ENCODE measurements around the gene TXLNG.
A peak's percentile ranks its signal among the peaks of the same experiment; 100 is the strongest.

The TXLNG gene

GRCh38 chrX:16770970-16771482, 15.2 kb upstream of the TXLNG start (continued):
- no peak for TF ChIP-seq ZSCAN5A (tag by site-specific recombination; IDR thresholded peaks at IDR 0.05)
- peak; percentile 94 for TF ChIP-seq ZNF121 (tag by site-specific recombination; IDR thresholded peaks at IDR 0.05)
- TF ChIP-seq PRDM10 (tag by site-specific recombination; IDR thresholded peaks at IDR 0.05): no peak
- no peak for TF ChIP-seq YY1 (tag by site-specific recombination; IDR thresholded peaks at IDR 0.05)
- TF ChIP-seq GLI4 (tag by site-specific recombination; IDR thresholded peaks at IDR 0.05): no peak

GRCh38 chrX:16771483-16772398, 14.5 kb upstream of the TXLNG start:
- ChIA-PET POLR2A (interaction anchor here (0.5 to 2.6 kb wide), 24 partner anchors 9 to 1775 kb away, joined by 3 to 42 read pairs (median 4); partner anchors contain the start of genes AP1S2, CTPS2, SYAP1 and TXLNG), CTCF (interaction anchor here (0.6 to 0.8 kb wide), 3 partner anchors 16 to 275 kb away, joined by 3 to 5 read pairs (median 4); no protein-coding TSS in a partner anchor)
- Histone ChIP-seq H3K9me3 (ENCODE audit: control insufficient read depth, insufficient read depth, low read depth, low read length) (no peaks in the 10 kb centered on the region), H3K36me3 (ENCODE audit: control insufficient read depth in 2 of 2, insufficient read depth in 1 of 2, low read length in 2 of 2) (no peaks in the 10 kb centered on the region), H3K4me1 (ENCODE audit: control insufficient read depth, insufficient read depth, low read length) (no peaks in the 10 kb centered on the region), H3K4me3 (ENCODE audit: low read depth, low read length) (no peak overlapping the region), H3K27ac (ENCODE audit: extremely low read depth, low read depth, low read length) (peak overlapping the region; percentile 88)
- no peak for TF ChIP-seq ZNF449 (tag by site-specific recombination; IDR thresholded peaks at IDR 0.05)
- TF ChIP-seq ZNF266 (tag by site-specific recombination; IDR thresholded peaks at IDR 0.05; ENCODE audit: low read depth): no peak
- peak; percentile 89 for TF ChIP-seq ZEB2 (tag by site-specific recombination; IDR thresholded peaks at IDR 0.05)
- TF ChIP-seq YY1 (tag by site-specific recombination; IDR thresholded peaks at IDR 0.05): peak; percentile 43
- TF ChIP-seq ZNF610 (tag by site-specific recombination; IDR thresholded peaks at IDR 0.05; ENCODE audit: borderline replicate concordance): peak; percentile 67; the same call in 1 of the 2 replicates
- peak; percentile 14; the same call in 1 of the 2 replicates for TF ChIP-seq ZNF660 (tag by site-specific recombination; IDR thresholded peaks at IDR 0.05)
- no peak for TF ChIP-seq ZBTB6 (tag by site-specific recombination; IDR thresholded peaks at IDR 0.05)
- peak; percentile 64; the same call in 1 of the 2 replicates for TF ChIP-seq ZNF18 (tag by site-specific recombination; IDR thresholded peaks at IDR 0.05)
- TF ChIP-seq ZNF114 (tag by site-specific recombination; IDR thresholded peaks at IDR 0.05): no peak
- no peak for TF ChIP-seq YY2 (tag by site-specific recombination; IDR thresholded peaks at IDR 0.05)
- peak; percentile 98 for TF ChIP-seq PRDM6 (tag by site-specific recombination; IDR thresholded peaks at IDR 0.05)
- peak; percentile 11; the same call in 1 of the 2 replicates for TF ChIP-seq GFI1B (tag by site-specific recombination; IDR thresholded peaks at IDR 0.05)
- TF ChIP-seq ZNF664 (tag by site-specific recombination; IDR thresholded peaks at IDR 0.05): peak; percentile 89
- no peak for TF ChIP-seq ZSCAN18 (tag by site-specific recombination; IDR thresholded peaks at IDR 0.05)
- TF ChIP-seq ZNF155 (tag by site-specific recombination; IDR thresholded peaks at IDR 0.05): no peak
- TF ChIP-seq ZNF366 (tag by site-specific recombination; conservative IDR thresholded peaks at IDR 0.05): peak; percentile 77
